Panc1 (cell line): ENCODE data around the gene MX1.

Experiments used
- CTCF ChIP-seq: fragments of 450-650 bp; IDR thresholded peaks from 2 replicates; pipeline ENCODE4 v1.5.1; 2017; ENCODE audit warnings: mild to moderate bottlenecking
- POLR2AphosphoS5 ChIP-seq: IDR thresholded peaks from 2 replicates; pipeline ENCODE4 v1.6.1; 2012; ENCODE audit warnings: mild to moderate bottlenecking, low read depth, low read length, moderate library complexity
- REST ChIP-seq, 2 experiments: IDR thresholded peaks; 2 replicates each; pipeline ENCODE4 v1.6.1; 2011 to 2012; ENCODE audit warnings: low read depth in 2 of 2, control low read depth in 1 of 2, low read length in 1 of 2, mild to moderate bottlenecking in 1 of 2, moderate library complexity in 1 of 2; ENCODE audit not compliant: insufficient read depth in 1 of 2
- SIN3A ChIP-seq: IDR thresholded peaks from 2 replicates; pipeline ENCODE4 v1.6.1; 2012; ENCODE audit warnings: low read depth, mild to moderate bottlenecking, low read length, moderate library complexity, borderline replicate concordance; ENCODE audit not compliant: insufficient read depth
- TCF7L2 ChIP-seq: IDR thresholded peaks from 2 replicates; pipeline ENCODE4 v1.6.1; 2011; ENCODE audit warnings: mild to moderate bottlenecking, low read depth, low read length, inconsistent platforms

GRCh38 chr21:41453761-41454160 is 27.7 kb downstream of the MX1 start:
- TF ChIP-seq CTCF (no peak), POLR2AphosphoS5 (no peak), REST (IDR thresholded peaks at IDR 0.05; ENCODE audit: insufficient read depth in 1 of 2, low read depth in 2 of 2, low read length in 1 of 2) (no peak), SIN3A (no peak), TCF7L2 (no peak)
